ENCODE measurements around the gene SYMPK. TPM values are rescaled to one million over a fixed set of nuclear protein-coding genes. Genes with fewer than 3 reads are reported as not detected.
A peak's percentile ranks its signal among the peaks of the same experiment; 100 is the strongest.

SYMPK gene
- total RNA-seq, 2 experiments from 2014 or later = 84.4 to 118 TPM

- H4K20me1 ChIP-seq (ENCODE audit: insufficient read depth, low read length) = no peaks in the 10 kb centered on the region
- CTCF ChIA-PET (ENCODE audit: unreplicated experiment) = no interaction called here
- H3K27ac ChIP-seq (ENCODE audit: low read depth, low read length, poor library complexity, severe bottlenecking) = peak overlapping the region; percentile 75
- no peaks in the 10 kb centered on the region for H3K9me2 ChIP-seq (ENCODE audit: insufficient read depth, low read length)
- BruUV-seq (replicated peaks) = TSS peak; percentile 93
- POLR2A ChIA-PET = no interaction called here
- no peaks in the 10 kb centered on the region for H3K9me3 ChIP-seq (ENCODE audit: low read length)
- H3K36me3 ChIP-seq (ENCODE audit: insufficient read depth, low read length) = peaks cover 19% of the 10 kb centered on the region; the same call in 1 of the 2 replicates
- DNase-seq (ENCODE audit: low spot score) = no peak
- intact Hi-C loops (cut with micrococcal nuclease; ENCODE audit: unreplicated experiment) = loop anchor here (10.0 kb wide), 1 partner anchor 182 kb away; no protein-coding TSS in a partner anchor
- TF ChIP-seq EZH2phosphoT487 (IDR thresholded peaks at IDR 0.05; ENCODE audit: borderline replicate concordance, low read depth, low read length) (no peak), CTCF (conservative IDR thresholded peaks at IDR 0.05; ENCODE audit: low read length) (no peak)
- peaks cover 35% of the 10 kb centered on the region for H3K4me1 ChIP-seq (ENCODE audit: insufficient read depth, low read length, poor library complexity, severe bottlenecking)
- H3K4me2 ChIP-seq (ENCODE audit: low read length) = peak overlapping the region; percentile 95
- peak overlapping the region; percentile 98 for H3K4me3 ChIP-seq (ENCODE audit: low read depth, low read length, poor library complexity, severe bottlenecking)
- H2AFZ ChIP-seq (ENCODE audit: low read length) = peak overlapping the region; percentile 53
- H3K79me2 ChIP-seq (ENCODE audit: insufficient read depth, low read depth, low read length) = peaks cover 18% of the 10 kb centered on the region; the same call in 1 of the 2 replicates
Measured at GRCh38 chr19:45887200-45887710, 24.3 kb upstream of the SYMPK start.

GRCh38 chr19:45886427-45887199 is 23.7 kb upstream of the SYMPK start:
- peaks cover 19% of the 10 kb centered on the region; the same call in 1 of the 2 replicates for H3K36me3 ChIP-seq (ENCODE audit: insufficient read depth, low read length)
- H4K20me1 ChIP-seq (ENCODE audit: insufficient read depth, low read length) = no peaks in the 10 kb centered on the region
- DNase-seq (ENCODE audit: low spot score) = peak; percentile 94
- no TSS peak for BruUV-seq (replicated peaks)
- H3K4me2 ChIP-seq (ENCODE audit: low read length) = peak overlapping the region; percentile 95
- peak overlapping the region; percentile 98 for H3K4me3 ChIP-seq (ENCODE audit: low read depth, low read length, poor library complexity, severe bottlenecking)
- H3K27ac ChIP-seq (ENCODE audit: low read depth, low read length, poor library complexity, severe bottlenecking) = peak overlapping the region; percentile 75
- TF ChIP-seq CTCF (conservative IDR thresholded peaks at IDR 0.05; ENCODE audit: low read length) = no peak
- TF ChIP-seq EZH2phosphoT487 (IDR thresholded peaks at IDR 0.05; ENCODE audit: borderline replicate concordance, low read depth, low read length) = no peak
- H2AFZ ChIP-seq (ENCODE audit: low read length) = peak overlapping the region; percentile 53
- no peaks in the 10 kb centered on the region for H3K9me2 ChIP-seq (ENCODE audit: insufficient read depth, low read length)
- ChIA-PET CTCF (ENCODE audit: unreplicated experiment) (no interaction called here), POLR2A (interaction anchor here (0.6 kb wide), 3 partner anchors 29 to 384 kb away, joined by 3 to 4 read pairs (median 4); partner anchors contain the start of gene CCDC61)
- peaks cover 18% of the 10 kb centered on the region; the same call in 1 of the 2 replicates for H3K79me2 ChIP-seq (ENCODE audit: insufficient read depth, low read depth, low read length)
- H3K4me1 ChIP-seq (ENCODE audit: insufficient read depth, low read length, poor library complexity, severe bottlenecking) = peaks cover 40% of the 10 kb centered on the region
- H3K9me3 ChIP-seq (ENCODE audit: low read length) = no peaks in the 10 kb centered on the region
- intact Hi-C loops (cut with micrococcal nuclease; ENCODE audit: unreplicated experiment) = loop anchor here (10.0 kb wide), 1 partner anchor 182 kb away; no protein-coding TSS in a partner anchor

All from OCI-LY7 (cell line).